Panc1 (cell line): Measurements from ENCODE around the gene CACNA1D. TPM values are rescaled to one million over a fixed set of nuclear protein-coding genes. Genes with fewer than 3 reads are reported as not detected.

ENCODE experiments used
- ATAC-seq: fragments of 200-7000 bp; cut with Tn5 transposase; 2 replicates; pipeline ENCODE4 v1.9.1; 2020; ENCODE audit warnings: mild to moderate bottlenecking, moderate library complexity
- BruUV-seq: library from RNA; stranded (reverse); fragments of 400-500 nt; replicated peaks from 2 replicates; lab custom pipeline; 2021; lab: Mats Ljungman, UMichigan
- CTCF ChIA-PET: fragments of 300-600 bp; sonication (Branson Sonifier 250); formaldehyde crosslinking; loops from one replicate; lab custom pipeline; 2022; ENCODE audit warnings: antibody characterized with exemption; lab: Charles Lee
- POLR2A ChIA-PET: fragments of 300-600 bp; sonication (Branson Sonifier 250); formaldehyde crosslinking; loops from one replicate; lab custom pipeline; 2022; ENCODE audit warnings: antibody characterized with exemption; lab: Charles Lee
- DNase-seq: peaks from one replicate; pipeline ENCODE4 v3.0.0-alpha.2; 2010; ENCODE audit warnings: low read depth, low spot score
- H3K27ac ChIP-seq: 2 replicates; pipeline ENCODE4 v1.5.1; 2011; ENCODE audit warnings: mild to moderate bottlenecking, low read length, inconsistent platforms
- H3K27me3 ChIP-seq: fragments of 200-500 bp; sonication (Bioruptor generic); 2 replicates; pipeline ENCODE4 v1.6.0; 2014; ENCODE audit warnings: low read length, inconsistent platforms; ENCODE audit not compliant: control insufficient read depth, insufficient read depth
- H3K36me3 ChIP-seq: fragments of 200-500 bp; sonication (Bioruptor generic); 2 replicates; pipeline ENCODE4 v1.5.1; 2014; ENCODE audit warnings: inconsistent platforms, mild to moderate bottlenecking, low read length, moderate library complexity; ENCODE audit not compliant: control insufficient read depth, insufficient read depth
- H3K4me1 ChIP-seq: 2 replicates; pipeline ENCODE4 v1.5.1; 2011; ENCODE audit warnings: inconsistent platforms, mild to moderate bottlenecking, low read length, moderate library complexity; ENCODE audit not compliant: control insufficient read depth, insufficient read depth
- H3K4me3 ChIP-seq, 2 experiments: 2 replicates each; pipeline ENCODE4 v1.5.1; 2011 to 2012; ENCODE audit warnings: low read depth in 2 of 2, low read length in 2 of 2, mild to moderate bottlenecking in 2 of 2, inconsistent platforms in 1 of 2, moderate library complexity in 1 of 2
- H3K9me3 ChIP-seq: fragments of 200-500 bp; sonication (Bioruptor generic); 2 replicates; pipeline ENCODE4 v1.5.1; 2014; ENCODE audit warnings: low read depth, mild to moderate bottlenecking, inconsistent platforms, low read length, moderate library complexity; ENCODE audit not compliant: control insufficient read depth, insufficient read depth
- CTCF ChIP-seq: fragments of 450-650 bp; IDR thresholded peaks from 2 replicates; pipeline ENCODE4 v1.5.1; 2017; ENCODE audit warnings: mild to moderate bottlenecking
- POLR2AphosphoS5 ChIP-seq: IDR thresholded peaks from 2 replicates; pipeline ENCODE4 v1.6.1; 2012; ENCODE audit warnings: mild to moderate bottlenecking, low read depth, low read length, moderate library complexity
- REST ChIP-seq, 2 experiments: IDR thresholded peaks; 2 replicates each; pipeline ENCODE4 v1.6.1; 2011 to 2012; ENCODE audit warnings: low read depth in 2 of 2, control low read depth in 1 of 2, low read length in 1 of 2, mild to moderate bottlenecking in 1 of 2, moderate library complexity in 1 of 2; ENCODE audit not compliant: insufficient read depth in 1 of 2
- SIN3A ChIP-seq: IDR thresholded peaks from 2 replicates; pipeline ENCODE4 v1.6.1; 2012; ENCODE audit warnings: low read depth, mild to moderate bottlenecking, low read length, moderate library complexity, borderline replicate concordance; ENCODE audit not compliant: insufficient read depth
- TCF7L2 ChIP-seq: IDR thresholded peaks from 2 replicates; pipeline ENCODE4 v1.6.1; 2011; ENCODE audit warnings: mild to moderate bottlenecking, low read depth, low read length, inconsistent platforms
- in situ Hi-C: cut with HindIII; loops from 2 replicates; pipeline ENCODE4 v1.10.0; 2016; ENCODE audit warnings: low sequenced_read_pairs, low pct_unique_long_range_greater_than_20kb
- intact Hi-C: fragments of 100-400 bp; cut with micrococcal nuclease; formaldehyde crosslinking; loops from one replicate; pipeline ENCODE4 v1.10.0; 2022; ENCODE audit not compliant: unreplicated experiment
- total RNA-seq: library from RNA; stranded (reverse); gene quantifications from one replicate; pipeline ENCODE4 v1.2.1, GENCODE V29; 2021; ENCODE audit not compliant: unreplicated experiment

CACNA1D gene
- total RNA-seq, 1 experiment from 2014 or later, result 23.0 TPM

GRCh38 chr3:53817809-53818208 is 323.4 kb downstream of the CACNA1D start:
- BruUV-seq, result no TSS peak
- Histone ChIP-seq H3K9me3 (no peaks in the 10 kb centered on the region), H3K27me3 (no peaks in the 10 kb centered on the region), H3K4me1 (no peaks in the 10 kb centered on the region), H3K4me3 (no peak overlapping the region), H3K27ac (no peak overlapping the region), H3K36me3 (peaks cover 2% of the 10 kb centered on the region; the same call in 1 of the 2 replicates)
- CTCF ChIA-PET, result no interaction called here
- no peak for TF ChIP-seq TCF7L2
- DNase-seq (no peak), ATAC-seq (no peak)
- in situ Hi-C loops (no loop called here), intact Hi-C loops (no loop called here)
- POLR2A ChIA-PET, result no interaction called here

GRCh38 chr3:53818221-53819162 is 324.1 kb downstream of the CACNA1D start:
- Histone ChIP-seq H3K36me3 (peaks cover 2% of the 10 kb centered on the region; the same call in 1 of the 2 replicates), H3K4me1 (no peaks in the 10 kb centered on the region), H3K27me3 (no peaks in the 10 kb centered on the region), H3K27ac (no peak overlapping the region), H3K9me3 (no peaks in the 10 kb centered on the region), H3K4me3 (no peak overlapping the region)
- intact Hi-C loops (no loop called here), in situ Hi-C loops (no loop called here)
- no TSS peak for BruUV-seq
- TF ChIP-seq CTCF (no peak), TCF7L2 (no peak), POLR2AphosphoS5 (no peak), REST (IDR thresholded peaks at IDR 0.05; ENCODE audit: insufficient read depth in 1 of 2, low read depth in 2 of 2, low read length in 1 of 2) (no peak), SIN3A (no peak)
- ChIA-PET POLR2A (no interaction called here), CTCF (no interaction called here)
- DNase-seq (no peak), ATAC-seq (no peak)
